ENCODE results near the gene MNAT1.
"Not testable (repeated sequence)": the region's sequence is repeated elsewhere in the genome, so short reads cannot be mapped to it uniquely, and the experiment has no call there.

MNAT1 gene

GRCh38 chr14:60734465-60735242 is at the start of gene MNAT1:
MNAT1 (plus strand) TSS chr14:60734761; CDS start chr14:60734863, 102 bp downstream.
- peak; percentile 75 for DNase-seq

DNA sequence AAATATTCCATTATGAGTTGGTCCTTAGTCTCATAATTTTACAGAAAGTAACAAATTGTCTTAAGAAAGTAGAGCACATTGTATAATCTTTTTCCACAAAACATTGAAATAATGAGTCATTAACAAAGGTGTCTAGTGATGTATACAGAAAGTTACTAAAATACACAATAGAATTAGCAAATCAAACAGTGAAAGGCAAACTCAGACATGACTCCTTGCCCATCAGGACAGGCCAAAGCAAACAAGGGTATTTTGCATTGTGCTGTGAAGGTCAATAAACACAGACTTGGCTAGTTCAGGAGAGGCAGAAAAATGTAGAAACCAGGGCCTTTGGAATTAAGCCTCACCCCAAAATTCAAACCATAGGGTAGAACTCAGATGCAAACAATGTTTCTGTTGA is 47.7 kb upstream of the MNAT1 start:
- no peak for DNase-seq

- DNase-seq: no peak
Observed at GRCh38 chr14:60691383-60692113, 43.0 kb upstream of the MNAT1 start.

- no peak for DNase-seq
Observed at GRCh38 chr14:60695327-60695726, 39.2 kb upstream of the MNAT1 start.

DNA sequence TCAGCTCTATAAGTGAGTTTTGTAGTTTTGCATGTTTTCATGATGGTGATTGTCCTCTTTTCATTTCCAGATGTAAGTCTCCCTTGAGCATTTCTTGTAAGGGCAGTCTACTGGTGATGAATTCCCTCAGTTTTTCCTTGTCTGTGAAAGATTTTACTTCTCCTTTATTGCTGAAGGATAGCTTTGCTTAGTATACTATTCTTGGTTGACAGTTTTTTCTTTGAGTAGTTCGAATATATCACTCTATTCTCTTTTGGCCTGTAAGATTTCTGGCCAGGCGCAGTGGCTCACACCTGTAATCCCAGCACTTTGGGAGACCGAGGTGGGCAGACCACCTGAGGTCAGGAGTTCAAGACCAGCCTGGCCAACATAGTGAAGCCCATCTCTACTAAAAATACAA is 34.0 kb upstream of the MNAT1 start:
- no peak for DNase-seq

DNA sequence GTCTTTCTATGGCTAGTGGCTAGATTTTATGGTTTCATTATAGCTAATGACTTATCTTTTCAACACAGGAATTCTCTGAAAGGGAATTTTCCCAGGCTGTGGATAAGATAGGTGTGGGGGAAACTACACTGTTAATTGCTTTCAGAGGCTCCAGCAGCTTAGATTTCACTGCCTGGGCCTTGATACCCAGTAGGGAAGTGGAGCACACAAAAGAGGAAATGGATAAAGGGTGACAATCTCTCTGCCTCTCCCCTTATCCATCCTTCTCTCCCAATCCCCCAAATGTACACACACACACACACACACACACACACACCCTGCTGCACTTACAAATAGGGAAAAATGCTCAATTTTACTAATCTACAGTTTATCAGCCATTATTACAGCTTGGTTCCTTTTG is 29.5 kb upstream of the MNAT1 start:
- no peak for DNase-seq

DNA sequence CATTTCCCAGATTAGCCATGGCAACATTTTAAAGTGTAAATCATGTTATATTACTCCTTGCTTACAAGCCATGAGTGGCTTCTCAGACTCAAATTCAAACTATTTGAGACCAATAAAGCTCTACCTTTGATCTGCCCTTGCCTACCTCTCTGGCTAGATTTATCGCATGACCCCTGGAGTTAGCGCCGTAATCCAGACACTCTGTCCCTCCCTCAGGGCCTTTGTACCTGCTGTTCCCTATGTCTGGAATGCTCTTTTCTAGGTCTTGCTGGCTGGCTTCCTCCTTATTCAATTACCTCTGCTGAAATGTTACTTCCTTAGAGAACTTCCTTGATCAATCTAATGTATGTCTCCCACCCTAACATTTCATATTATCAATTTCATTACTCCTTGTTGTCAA is 26.7 kb upstream of the MNAT1 start:
- DNase-seq: no peak

GRCh38 chr14:60710494-60710893 is 24.1 kb upstream of the MNAT1 start:
- DNase-seq: no peak

- no peak for DNase-seq
Observed at GRCh38 chr14:60713513-60713912, 21.0 kb upstream of the MNAT1 start.

GRCh38 chr14:60720391-60720790 is 14.2 kb upstream of the MNAT1 start:
- no peak for DNase-seq

GRCh38 chr14:60720962-60721325 is 13.6 kb upstream of the MNAT1 start:
- no peak for DNase-seq

DNA sequence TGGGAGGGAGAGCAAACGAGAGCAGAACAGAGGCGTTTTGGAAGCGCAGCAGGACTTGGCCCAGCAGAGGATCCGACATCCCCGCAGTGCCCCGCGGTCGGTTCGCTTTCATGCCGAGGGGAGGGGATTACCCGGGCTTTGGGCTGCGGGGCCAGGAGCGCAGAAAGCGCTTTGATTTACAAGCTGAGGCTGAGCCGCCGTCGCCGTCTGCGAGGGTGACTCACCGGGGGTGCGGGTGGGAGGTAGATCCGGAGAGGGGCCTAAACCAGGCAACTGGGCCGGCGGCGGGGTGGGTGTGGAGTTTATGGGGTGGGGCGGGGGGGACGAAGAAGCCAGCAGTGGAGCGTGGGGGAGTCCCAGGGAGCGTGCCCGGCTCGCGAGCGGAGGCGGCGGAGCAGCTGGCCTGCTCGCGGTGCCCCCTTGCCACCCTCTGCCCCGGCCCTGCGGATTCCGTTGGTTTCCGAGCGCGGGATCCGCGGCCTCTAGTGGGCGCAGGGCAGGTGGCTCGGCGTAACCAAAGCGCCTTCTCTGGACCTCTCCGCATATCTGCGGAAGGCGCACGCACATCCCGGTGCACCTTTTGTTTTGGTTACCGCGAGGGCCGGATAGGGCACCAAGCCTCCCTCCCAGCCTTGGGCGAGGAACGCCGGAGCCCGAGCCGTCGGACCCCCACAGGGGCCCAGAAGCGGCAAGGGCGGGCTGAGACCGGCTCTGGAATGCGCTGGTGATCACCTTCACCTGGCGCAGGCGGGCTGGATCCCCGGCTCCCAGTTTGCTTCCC is 13.0 kb upstream of the MNAT1 start:
- peak; percentile 38 for DNase-seq

DNA sequence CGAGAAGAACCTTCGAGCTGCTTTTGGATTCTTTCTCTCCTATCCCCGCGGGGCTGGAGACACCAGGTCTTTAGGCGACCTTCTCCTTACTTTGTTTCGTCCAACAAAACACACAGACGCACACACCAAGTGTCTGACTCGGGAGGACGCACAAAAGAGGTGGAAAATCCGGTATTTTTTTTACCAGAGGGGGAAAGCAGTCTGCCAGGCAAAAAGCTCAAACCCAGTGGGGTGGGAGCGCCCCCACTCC is 12.5 kb upstream of the MNAT1 start:
- no peak for DNase-seq

GRCh38 chr14:60722357-60723115 is 12.0 kb upstream of the MNAT1 start:
- DNase-seq: no peak

GRCh38 chr14:60723116-60723906 is 11.2 kb upstream of the MNAT1 start:
- DNase-seq: peak; percentile 21

- DNase-seq: no peak
Observed at GRCh38 chr14:60723907-60724618, 10.5 kb upstream of the MNAT1 start, which contains the start of gene SIX4. SIX4 (minus strand) TSS chr14:60724351; CDS start chr14:60724074, 277 bp downstream.

DNA sequence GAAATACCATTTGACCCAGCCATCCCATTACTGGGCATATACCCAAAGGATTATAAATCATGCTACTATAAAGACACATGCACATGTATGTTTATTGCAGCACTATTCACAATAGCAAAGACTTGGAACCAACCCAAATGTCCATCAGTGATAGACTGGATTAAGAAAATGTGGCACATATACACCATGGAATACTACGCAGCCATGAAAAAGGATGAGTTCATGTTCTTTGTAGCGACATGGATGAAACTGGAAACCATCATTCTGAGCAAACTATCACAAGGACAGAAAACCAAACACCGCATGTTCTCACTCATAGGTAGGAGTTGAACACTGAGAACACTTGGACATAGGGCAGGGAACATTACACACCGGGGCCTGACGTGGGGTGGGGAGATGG is 3.3 kb upstream of the MNAT1 start:
- not testable (repeated sequence) for DNase-seq

GRCh38 chr14:60732840-60733483 is 1.6 kb upstream of the MNAT1 start:
- no peak for DNase-seq

DNA sequence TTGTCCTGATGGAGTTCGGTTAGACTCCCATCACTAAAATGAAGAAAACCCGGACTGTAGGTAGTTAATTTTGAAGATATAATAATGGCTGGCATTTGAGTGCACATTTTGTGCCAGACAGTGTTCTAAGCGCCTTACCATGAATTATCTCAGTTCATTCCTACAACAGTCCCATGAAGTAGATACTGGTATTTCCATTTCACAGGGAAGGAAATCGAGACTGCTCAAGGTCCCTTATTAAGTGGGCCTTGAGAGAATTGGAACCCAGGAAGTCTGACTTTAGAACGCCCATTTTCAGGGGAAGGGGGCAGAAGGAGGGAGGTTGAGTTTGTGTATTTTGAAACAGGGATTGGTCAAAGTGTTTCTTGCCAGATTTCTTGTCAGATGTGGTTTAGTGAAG is 855 bp downstream of the MNAT1 start:
- no peak for DNase-seq

DNA sequence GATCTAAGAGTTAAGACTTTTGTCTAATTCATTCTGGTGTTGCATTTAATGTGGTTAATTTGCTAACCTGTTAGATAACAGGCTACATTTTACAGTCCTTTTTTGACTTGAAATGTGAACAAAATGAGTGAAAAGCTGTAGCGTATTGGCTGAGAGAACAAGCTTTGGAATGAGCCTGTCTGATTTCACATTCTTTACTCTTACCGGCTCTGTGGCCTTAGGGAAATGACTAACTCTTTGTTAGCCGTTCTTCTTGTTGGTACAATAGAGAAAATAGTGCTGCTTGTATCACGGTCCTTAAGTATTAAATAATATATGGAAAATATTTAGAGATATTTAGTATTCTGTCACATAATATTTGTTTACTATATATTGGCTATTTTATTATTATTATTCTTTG is 1.9 kb downstream of the MNAT1 start:
- no peak for DNase-seq

Measured in CD4-positive, alpha-beta T cell treated with Interleukin-15 for 1 hour (primary cell).